Smooth muscle cell (in vitro differentiated cells): ENCODE data around the gene NUBPL. TPM values are rescaled to one million over a fixed set of nuclear protein-coding genes. Genes with fewer than 3 reads are reported as not detected.

Source experiments
- DNase-seq: peaks from one replicate; lab custom pipeline; 2025; ENCODE audit not compliant: unreplicated experiment; lab: John Stamatoyannopoulos, UW
- H2AFZ ChIP-seq: fragments of 200-600 bp; sonication (generic); 2 replicates; pipeline ENCODE4 v1.6.0; 2016; ENCODE audit warnings: antibody characterized with exemption, low read depth, mild to moderate bottlenecking
- H3F3A ChIP-seq: fragments of 200-600 bp; sonication (generic); 2 replicates; pipeline ENCODE4 v1.6.0; 2017; ENCODE audit warnings: antibody characterized with exemption, low read depth
- H3K27ac ChIP-seq: fragments of 200-600 bp; sonication (generic); 2 replicates; pipeline ENCODE4 v1.5.1; 2016; ENCODE audit warnings: low read depth, mild to moderate bottlenecking
- H3K27me3 ChIP-seq: fragments of 200-600 bp; sonication (generic); 2 replicates; pipeline ENCODE4 v1.6.1; 2016; ENCODE audit warnings: low read depth, mild to moderate bottlenecking
- H3K36me3 ChIP-seq: fragments of 200-600 bp; sonication (generic); 2 replicates; pipeline ENCODE4 v1.5.1; 2016; ENCODE audit warnings: low read depth
- H3K4me1 ChIP-seq: fragments of 200-600 bp; sonication (generic); 2 replicates; pipeline ENCODE4 v1.5.1; 2016; ENCODE audit warnings: low read depth
- H3K4me2 ChIP-seq: fragments of 200-600 bp; sonication (generic); 2 replicates; pipeline ENCODE4 v1.6.0; 2016; ENCODE audit warnings: mild to moderate bottlenecking
- H3K4me3 ChIP-seq: fragments of 200-600 bp; sonication (generic); 2 replicates; pipeline ENCODE4 v1.5.1; 2016; ENCODE audit warnings: mild to moderate bottlenecking
- H3K79me2 ChIP-seq: fragments of 200-600 bp; sonication (generic); 2 replicates; pipeline ENCODE4 v1.6.0; 2016; ENCODE audit warnings: low read depth, mild to moderate bottlenecking
- H3K9ac ChIP-seq: fragments of 200-600 bp; sonication (generic); 2 replicates; pipeline ENCODE4 v1.6.0; 2016; ENCODE audit warnings: low read depth
- H3K9me3 ChIP-seq: fragments of 200-600 bp; sonication (generic); replicated peaks from 2 replicates; pipeline ENCODE4 v1.5.1; 2016; ENCODE audit warnings: low read depth
- H4K20me1 ChIP-seq: fragments of 200-600 bp; sonication (generic); 2 replicates; pipeline ENCODE4 v1.6.0; 2016; ENCODE audit warnings: low read depth
- WGBS: methylation state at CpG from one replicate; pipeline ENCODE4 v1.1.7; 2016; ENCODE audit warnings: low lambda C conversion rate; 5-methylcytosine and 5-hydroxymethylcytosine counted together
- polyA plus RNA-seq: library from polyadenylated mRNA; unstranded; fragments of >200 nt; fragmentation: Nextera tagmentation; extraction: Ambion mirVana; gene quantifications from 2 replicates; pipeline ENCODE4 v1.2.1, GENCODE V29; 2016
- total RNA-seq: library from RNA; depleted of rRNA; stranded (reverse); fragments of >200 nt; gene quantifications from 2 replicates; pipeline ENCODE4 v1.2.3, GENCODE V29; 2014
- TF ChIP-seq, protein P1 (sequence below): fragments of 200-600 bp; sonication (generic); IDR thresholded peaks from 2 replicates; pipeline ENCODE4 v1.5.1; 2017; ENCODE audit warnings: borderline replicate concordance, mild to moderate bottlenecking, antibody characterized with exemption; ENCODE audit not compliant: insufficient read depth, poor library complexity, severe bottlenecking

Gene NUBPL, protein sequence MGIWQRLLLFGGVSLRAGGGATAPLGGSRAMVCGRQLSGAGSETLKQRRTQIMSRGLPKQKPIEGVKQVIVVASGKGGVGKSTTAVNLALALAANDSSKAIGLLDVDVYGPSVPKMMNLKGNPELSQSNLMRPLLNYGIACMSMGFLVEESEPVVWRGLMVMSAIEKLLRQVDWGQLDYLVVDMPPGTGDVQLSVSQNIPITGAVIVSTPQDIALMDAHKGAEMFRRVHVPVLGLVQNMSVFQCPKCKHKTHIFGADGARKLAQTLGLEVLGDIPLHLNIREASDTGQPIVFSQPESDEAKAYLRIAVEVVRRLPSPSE
- 9.1 and 11.5 TPM in 2 replicates for total RNA-seq
- 11.7 and 15.1 TPM in 2 replicates for polyA plus RNA-seq

DNA sequence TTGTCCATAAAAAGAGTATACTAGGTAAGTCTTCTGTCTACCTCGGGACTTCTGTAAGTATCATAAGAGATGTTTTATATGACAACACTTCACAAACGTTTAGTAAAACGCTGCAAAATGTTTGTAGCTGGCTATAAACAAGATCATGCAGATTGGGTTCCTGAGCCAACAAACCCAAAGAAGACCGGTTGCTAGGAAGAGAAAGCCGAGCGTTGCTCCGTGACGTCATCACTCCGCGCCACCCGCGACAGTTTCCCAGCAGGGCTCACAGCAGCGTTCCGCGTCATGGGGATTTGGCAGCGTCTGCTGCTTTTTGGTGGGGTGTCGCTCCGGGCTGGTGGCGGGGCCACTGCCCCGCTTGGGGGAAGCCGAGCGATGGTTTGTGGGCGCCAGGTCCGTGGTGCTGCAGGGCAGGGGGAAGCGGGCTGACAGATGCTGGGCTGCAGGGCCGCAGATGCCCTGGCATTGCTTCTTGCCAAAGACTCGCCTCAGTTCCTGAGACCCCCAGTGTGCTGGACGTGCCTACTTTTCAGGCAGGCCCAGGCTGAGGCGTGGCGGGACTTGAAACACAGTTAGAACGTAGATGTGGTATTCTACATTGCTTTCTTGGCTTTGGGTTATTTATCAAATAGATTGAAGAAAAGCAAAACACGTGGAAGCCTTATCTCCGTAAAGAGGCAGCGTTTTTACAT, at the start of gene NUBPL:
Gene NUBPL, plus strand, starts transcription at position 250 of the 692 bp plus-strand sequence. Its CDS starts 36 bp downstream, at position 286.
- Histone ChIP-seq H3K36me3 (no peaks in the 10 kb centered on the region), H2AFZ (peak within 1 kb of the TSS; percentile 97), H3K9ac (peak within 1 kb of the TSS; percentile 88), H3K79me2 (peaks cover 6% of the 10 kb centered on the region), H3K4me1 (peaks cover 9% of the 10 kb centered on the region), H3K4me2 (peak within 1 kb of the TSS; percentile 92), H3K27ac (peak within 1 kb of the TSS; percentile 88), H3K27me3 (no peaks in the 10 kb centered on the region), H3K9me3 (no peaks in the 10 kb centered on the region), H3K4me3 (peak within 1 kb of the TSS; percentile 90), H4K20me1 (no peaks in the 10 kb centered on the region), H3F3A (no peaks in the 10 kb centered on the region)
- TF ChIP-seq, protein P1, sequence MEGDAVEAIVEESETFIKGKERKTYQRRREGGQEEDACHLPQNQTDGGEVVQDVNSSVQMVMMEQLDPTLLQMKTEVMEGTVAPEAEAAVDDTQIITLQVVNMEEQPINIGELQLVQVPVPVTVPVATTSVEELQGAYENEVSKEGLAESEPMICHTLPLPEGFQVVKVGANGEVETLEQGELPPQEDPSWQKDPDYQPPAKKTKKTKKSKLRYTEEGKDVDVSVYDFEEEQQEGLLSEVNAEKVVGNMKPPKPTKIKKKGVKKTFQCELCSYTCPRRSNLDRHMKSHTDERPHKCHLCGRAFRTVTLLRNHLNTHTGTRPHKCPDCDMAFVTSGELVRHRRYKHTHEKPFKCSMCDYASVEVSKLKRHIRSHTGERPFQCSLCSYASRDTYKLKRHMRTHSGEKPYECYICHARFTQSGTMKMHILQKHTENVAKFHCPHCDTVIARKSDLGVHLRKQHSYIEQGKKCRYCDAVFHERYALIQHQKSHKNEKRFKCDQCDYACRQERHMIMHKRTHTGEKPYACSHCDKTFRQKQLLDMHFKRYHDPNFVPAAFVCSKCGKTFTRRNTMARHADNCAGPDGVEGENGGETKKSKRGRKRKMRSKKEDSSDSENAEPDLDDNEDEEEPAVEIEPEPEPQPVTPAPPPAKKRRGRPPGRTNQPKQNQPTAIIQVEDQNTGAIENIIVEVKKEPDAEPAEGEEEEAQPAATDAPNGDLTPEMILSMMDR, result no peak
- DNase-seq, result peak; percentile 88
- 1% methylated on average over 34 of the region's 34 CpGs for WGBS

DNA sequence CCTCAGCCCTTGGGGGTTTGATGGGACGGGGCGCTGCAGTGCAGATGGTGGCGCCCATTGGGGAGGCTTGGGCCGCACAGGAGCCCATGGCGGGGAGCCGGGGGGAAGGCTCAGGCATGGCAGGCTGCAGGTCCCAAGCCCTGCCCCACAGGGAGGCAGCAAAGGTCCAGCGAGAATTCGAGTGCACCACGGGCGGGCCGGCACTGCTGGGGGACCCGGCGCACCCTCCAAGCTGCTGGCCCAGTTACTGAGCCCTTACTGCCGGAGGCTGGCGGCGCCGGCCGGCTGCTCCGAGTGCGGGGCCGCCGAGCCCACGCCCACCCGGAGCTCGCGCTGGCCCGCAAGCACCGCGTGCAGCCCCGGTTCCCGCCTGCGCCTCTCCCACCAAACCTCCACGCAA, 34.1 kb upstream of the NUBPL start:
- Histone ChIP-seq H3K9me3 (no peaks in the 10 kb centered on the region), H3K36me3 (no peaks in the 10 kb centered on the region), H3F3A (no peaks in the 10 kb centered on the region), H3K79me2 (no peaks in the 10 kb centered on the region), H3K27ac (no peak overlapping the region), H3K9ac (no peak overlapping the region), H3K4me1 (no peaks in the 10 kb centered on the region), H3K4me3 (no peak overlapping the region), H3K4me2 (no peak overlapping the region), H2AFZ (no peak overlapping the region), H4K20me1 (no peaks in the 10 kb centered on the region), H3K27me3 (no peaks in the 10 kb centered on the region)
- DNase-seq, result no peak
- 97% methylated on average over 33 of the region's 33 CpGs for WGBS
- TF ChIP-seq, protein P1, result no peak

DNA sequence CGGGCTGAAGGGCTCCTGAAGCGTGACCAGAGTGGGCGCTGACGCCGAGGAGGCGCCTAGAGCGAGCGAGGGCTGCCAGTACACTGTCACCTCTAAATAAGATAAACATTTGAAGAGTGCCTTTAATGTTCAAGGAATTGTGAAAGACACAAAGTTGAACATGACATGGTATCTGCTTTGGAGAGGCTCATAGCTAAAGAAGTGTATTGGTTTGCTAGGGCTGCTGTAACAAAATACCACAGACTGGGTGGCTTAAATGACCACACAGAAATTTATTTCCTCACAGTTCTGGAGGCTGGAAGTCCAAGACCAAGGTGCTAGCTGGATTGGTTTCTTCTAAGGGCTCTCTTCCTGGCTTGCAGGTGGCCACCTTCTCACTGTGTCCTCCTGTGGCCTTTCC, 33.7 kb upstream of the NUBPL start:
- H3K9ac ChIP-seq, result no peak overlapping the region
- no peak overlapping the region for H2AFZ ChIP-seq
- WGBS, result 92% methylated on average over 8 of the region's 8 CpGs
- no peak for DNase-seq
- no peaks in the 10 kb centered on the region for H3K36me3 ChIP-seq
- H3K27ac ChIP-seq, result no peak overlapping the region
- no peaks in the 10 kb centered on the region for H3K27me3 ChIP-seq
- no peak overlapping the region for H3K4me3 ChIP-seq
- TF ChIP-seq, protein P1, result no peak
- no peaks in the 10 kb centered on the region for H3F3A ChIP-seq
- no peaks in the 10 kb centered on the region for H3K79me2 ChIP-seq
- no peak overlapping the region for H3K4me2 ChIP-seq
- H4K20me1 ChIP-seq, result no peaks in the 10 kb centered on the region
- H3K4me1 ChIP-seq, result no peaks in the 10 kb centered on the region
- H3K9me3 ChIP-seq, result no peaks in the 10 kb centered on the region
